ENCODE results near the gene IGSF6.
"Not testable (repeated sequence)": the region's sequence is repeated elsewhere in the genome, so short reads cannot be mapped to it uniquely, and the experiment has no call there.

IGSF6 gene

GRCh38 chr16:21664801-21665492 is 12.5 kb upstream of the IGSF6 start:
- no peak for TF ChIP-seq GATA1 (IDR thresholded peaks at IDR 0.05; ENCODE audit: low read depth, low read length)
- no peak for TF ChIP-seq POLR2A (IDR thresholded peaks at IDR 0.05; ENCODE audit: low read length)
- no peak for DNase-seq

- TF ChIP-seq GATA1 (IDR thresholded peaks at IDR 0.05; ENCODE audit: low read depth, low read length) (no peak), POLR2A (IDR thresholded peaks at IDR 0.05; ENCODE audit: low read length) (no peak)
- peak in 1 of 2 experiments; percentile 16 for DNase-seq
These were observed 11.7 kb upstream of the IGSF6 start, which contains the start of gene OTOA for GRCh38 chr16:21663889-21664647. OTOA (plus strand) TSS chr16:21663968; CDS start chr16:21678515, 14,547 bp downstream.

DNA sequence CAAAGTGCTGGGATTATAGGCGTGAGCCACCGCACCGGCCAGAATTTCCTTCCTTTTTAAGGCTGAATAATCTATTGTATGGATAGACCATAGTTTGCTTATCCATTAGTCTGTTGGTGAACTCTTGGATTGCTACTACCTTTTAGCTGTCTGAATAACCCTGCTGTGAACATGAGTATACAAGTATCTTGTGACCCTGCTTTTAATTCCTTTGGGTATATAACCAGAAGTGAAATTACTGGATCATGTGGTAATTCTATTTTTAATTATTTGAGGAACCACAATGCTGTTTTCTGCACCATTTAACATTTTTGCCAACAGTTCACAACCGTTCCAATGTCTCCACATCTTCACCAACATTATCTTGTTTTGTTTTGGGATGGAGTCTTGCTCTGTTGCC is 6.7 kb upstream of the IGSF6 start:
- DNase-seq = no peak
- TF ChIP-seq GATA1 (IDR thresholded peaks at IDR 0.05; ENCODE audit: low read depth, low read length) (no peak), POLR2A (IDR thresholded peaks at IDR 0.05; ENCODE audit: low read length) (no peak)

DNA sequence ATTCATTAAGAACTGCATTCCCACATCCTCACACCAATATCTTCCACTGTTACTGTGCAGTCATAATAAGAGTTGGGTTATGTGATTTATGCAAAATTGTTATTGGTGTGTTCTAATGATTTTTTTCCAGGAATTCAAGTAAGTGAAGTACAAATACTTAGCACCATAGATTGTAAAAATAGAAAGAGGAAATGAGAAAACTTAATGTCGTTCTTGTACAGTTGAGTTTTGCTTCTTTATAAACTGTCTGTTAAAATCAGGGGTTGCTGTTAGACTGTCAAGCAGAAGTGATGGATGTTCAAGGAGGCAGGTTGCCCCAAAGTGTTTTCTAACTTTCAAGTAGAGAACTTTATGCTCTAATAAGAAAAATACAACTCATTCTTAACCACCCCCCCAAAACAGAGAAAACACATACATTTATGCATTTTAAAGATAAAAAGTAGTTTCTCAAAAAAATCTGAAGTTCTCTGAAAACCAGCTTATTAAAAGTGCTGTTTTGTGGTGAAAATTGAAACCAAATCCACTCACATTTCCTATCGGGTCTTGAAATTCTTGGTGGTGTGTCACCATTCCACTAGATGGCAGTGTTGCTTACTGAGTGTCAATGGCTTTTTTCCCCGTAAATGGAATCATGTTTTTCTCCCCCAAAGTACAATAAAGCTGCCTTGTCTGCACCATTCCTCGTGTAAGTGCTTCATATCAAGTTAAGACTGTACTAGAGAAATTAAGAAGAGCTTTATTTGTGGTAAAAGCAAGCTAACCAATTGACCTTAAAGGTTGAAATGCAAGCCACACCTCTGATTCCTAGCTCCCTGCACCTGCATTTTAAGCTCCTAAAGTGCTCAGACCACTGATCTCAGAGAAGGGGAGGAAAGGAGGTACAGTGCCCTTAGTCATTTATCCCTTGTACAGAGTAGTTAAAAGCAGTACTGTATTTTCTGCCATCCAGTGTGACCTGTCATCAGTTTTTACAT is 4.7 kb upstream of the IGSF6 start:
- peak; percentile 66 to 77 for DNase-seq
- TF ChIP-seq POLR2A (IDR thresholded peaks at IDR 0.05; ENCODE audit: low read length) (no peak), GATA1 (IDR thresholded peaks at IDR 0.05; ENCODE audit: low read depth, low read length) (no peak)

GRCh38 chr16:21654881-21655280 is 2.5 kb upstream of the IGSF6 start:
- TF ChIP-seq POLR2A (IDR thresholded peaks at IDR 0.05; ENCODE audit: low read length) (no peak), GATA1 (IDR thresholded peaks at IDR 0.05; ENCODE audit: low read depth, low read length) (no peak)
- DNase-seq = no peak

GRCh38 chr16:21654466-21654865 is 2.1 kb upstream of the IGSF6 start:
- TF ChIP-seq GATA1 (IDR thresholded peaks at IDR 0.05; ENCODE audit: low read depth, low read length) (no peak), POLR2A (IDR thresholded peaks at IDR 0.05; ENCODE audit: low read length) (no peak)
- no peak for DNase-seq

- DNase-seq = no peak
- TF ChIP-seq POLR2A (IDR thresholded peaks at IDR 0.05; ENCODE audit: low read length) = no peak
- no peak for TF ChIP-seq GATA1 (IDR thresholded peaks at IDR 0.05; ENCODE audit: low read depth, low read length)
These were observed 1.2 kb upstream of the IGSF6 start for GRCh38 chr16:21653571-21653970.

- TF ChIP-seq GATA1 (IDR thresholded peaks at IDR 0.05; ENCODE audit: low read depth, low read length) = no peak
- TF ChIP-seq POLR2A (IDR thresholded peaks at IDR 0.05; ENCODE audit: low read length) = no peak
- DNase-seq = no peak
These were observed 893 bp downstream of the IGSF6 start for GRCh38 chr16:21651515-21651914.

GRCh38 chr16:21650521-21650920 is 1.9 kb downstream of the IGSF6 start:
- no peak for DNase-seq
- TF ChIP-seq GATA1 (IDR thresholded peaks at IDR 0.05; ENCODE audit: low read depth, low read length) = no peak
- TF ChIP-seq POLR2A (IDR thresholded peaks at IDR 0.05; ENCODE audit: low read length) = no peak

DNA sequence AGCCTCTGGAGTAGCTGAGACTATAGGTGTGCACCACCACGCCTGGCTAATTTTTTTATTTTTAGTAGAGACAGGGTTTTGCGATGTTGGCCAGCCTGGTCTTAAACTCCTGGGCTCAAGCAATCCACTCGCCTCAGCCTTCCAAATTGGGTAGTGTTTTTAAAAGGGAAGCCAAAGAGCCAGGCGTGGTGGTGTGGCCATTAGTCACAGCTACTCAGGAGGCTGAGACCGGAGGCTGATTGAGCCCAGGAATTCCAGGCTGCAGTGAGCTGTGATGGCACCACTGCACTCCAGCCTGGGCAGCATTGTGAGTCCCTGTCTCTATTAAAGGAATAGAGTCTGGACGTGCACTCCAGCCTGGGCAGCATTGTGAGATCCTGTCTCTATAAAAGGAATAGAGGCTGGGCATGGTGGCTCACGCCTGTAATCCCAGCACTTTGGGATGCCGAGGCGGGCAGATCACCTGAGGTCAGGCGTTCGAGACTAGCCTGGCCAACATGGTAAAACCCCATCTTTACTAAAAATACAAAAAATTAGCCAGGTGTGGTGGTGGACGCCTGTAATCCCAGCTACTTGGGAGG is 2.5 kb downstream of the IGSF6 start:
- not testable (repeated sequence) for DNase-seq

GRCh38 chr16:21647562-21648164 is 4.7 kb downstream of the IGSF6 start:
- TF ChIP-seq GATA1 (IDR thresholded peaks at IDR 0.05; ENCODE audit: low read depth, low read length) (no peak), POLR2A (IDR thresholded peaks at IDR 0.05; ENCODE audit: low read length) (no peak)
- DNase-seq = no peak

GRCh38 chr16:21646721-21647561 is 5.5 kb downstream of the IGSF6 start:
- DNase-seq = no peak

More at GRCh38 chr16:21646721-21647561, 5.5 kb downstream of the IGSF6 start:
- no peak for TF ChIP-seq POLR2A (IDR thresholded peaks at IDR 0.05; ENCODE audit: low read length)
- no peak for TF ChIP-seq GATA1 (IDR thresholded peaks at IDR 0.05; ENCODE audit: low read depth, low read length)
